ENCODE results near the gene ZNF629.
"Not testable (repeated sequence)": the region's sequence is repeated elsewhere in the genome, so short reads cannot be mapped to it uniquely, and the experiment has no call there.

Gene ZNF629

GRCh38 chr16:30786936-30787612, at the start of gene ZNF629:
ZNF629 (minus strand) TSS chr16:30787205; CDS start chr16:30784482, 2,723 bp downstream.
- peak; percentile 83 for DNase-seq

GRCh38 chr16:30834130-30834740, 47.2 kb upstream of the ZNF629 start:
- DNase-seq, result no peak

GRCh38 chr16:30830072-30830417, 43.0 kb upstream of the ZNF629 start:
- DNase-seq, result no peak

- DNase-seq, result no peak
Measured at GRCh38 chr16:30829130-30830071, 42.4 kb upstream of the ZNF629 start.

- no peak for DNase-seq
Measured at GRCh38 chr16:30821891-30822290, 34.9 kb upstream of the ZNF629 start.

- DNase-seq, result not testable (repeated sequence)
Measured at GRCh38 chr16:30821441-30821840, 34.4 kb upstream of the ZNF629 start.

- no peak for DNase-seq
Measured at GRCh38 chr16:30820952-30821421, 34.0 kb upstream of the ZNF629 start.

- no peak for DNase-seq
Measured at GRCh38 chr16:30816769-30817168, 29.8 kb upstream of the ZNF629 start.

GRCh38 chr16:30813821-30814189, 26.8 kb upstream of the ZNF629 start:
- no peak for DNase-seq

- DNase-seq, result not testable (repeated sequence)
Measured at GRCh38 chr16:30809675-30810074, 22.7 kb upstream of the ZNF629 start.

- not testable (repeated sequence) for DNase-seq
Measured at GRCh38 chr16:30808890-30809426, 22.0 kb upstream of the ZNF629 start.

GRCh38 chr16:30808146-30808545, 21.1 kb upstream of the ZNF629 start:
- DNase-seq, result no peak

- DNase-seq, result peak; percentile 92
Measured at GRCh38 chr16:30805370-30806169, 18.6 kb upstream of the ZNF629 start.

GRCh38 chr16:30805056-30805369, 18.0 kb upstream of the ZNF629 start:
- DNase-seq, result no peak

GRCh38 chr16:30802936-30803335, 15.9 kb upstream of the ZNF629 start:
- DNase-seq, result no peak

GRCh38 chr16:30797670-30798309, 10.8 kb upstream of the ZNF629 start:
- no peak for DNase-seq

GRCh38 chr16:30794634-30795033, 7.6 kb upstream of the ZNF629 start:
- DNase-seq, result no peak

GRCh38 chr16:30793508-30794069, 6.6 kb upstream of the ZNF629 start:
- DNase-seq, result no peak

GRCh38 chr16:30787613-30788378, 791 bp upstream of the ZNF629 start:
- DNase-seq, result no peak

GRCh38 chr16:30786115-30786935, 680 bp downstream of the ZNF629 start:
- DNase-seq, result peak; percentile 62

Measured in femur (tissue), 1 donor.